Measurements from ENCODE around the gene GPSM1. TPM values are rescaled to one million over a fixed set of nuclear protein-coding genes. Genes with fewer than 3 reads are reported as not detected.

Gene GPSM1
- total and polyA plus RNA-seq, 9 of the 15 experiments (the other 6 are each of a cell fraction or from before 2014, with no cell fraction given): 0.04 to 14.2 (median 3.1) TPM

- Histone ChIP-seq H2AFZ (ENCODE audit: low read depth, low read length) (no peak overlapping the region), H3K9ac (ENCODE audit: insufficient read depth in 1 of 2, low read depth in 2 of 2, low read length in 2 of 2) (peak overlapping the region in 1 of 2 experiments; percentile 56; a peak in 1 of 4 replicates), H3K4me3 (no peak overlapping the region), H3K9me3 (replicated peaks; ENCODE audit: control insufficient read depth, insufficient read depth, low read depth, low read length) (peaks cover 12% of the 10 kb centered on the region), H3K4me2 (ENCODE audit: insufficient read depth, low read length) (no peak overlapping the region), H3K9me1 (ENCODE audit: control insufficient read depth, insufficient read depth, low read length) (no peaks in the 10 kb centered on the region), H4K20me1 (replicated peaks; ENCODE audit: control insufficient read depth, insufficient read depth, low read length) (no peaks in the 10 kb centered on the region; the same call in none of the 2 replicates), H3K27ac (ENCODE audit: extremely low read depth, low read depth, low read length) (no peak overlapping the region), H3K79me2 (ENCODE audit: control insufficient read depth, insufficient read depth, low read length) (no peaks in the 10 kb centered on the region), H3K36me3 (ENCODE audit: control insufficient read depth, insufficient read depth, low read length) (no peaks in the 10 kb centered on the region), H3K4me1 (replicated peaks in 1 of 2; ENCODE audit: control insufficient read depth in 2 of 2, insufficient read depth in 2 of 2, low read length in 2 of 2) (peaks cover 0 to 40% of the 10 kb centered on the region in 2 experiments; a peak in 2 of 5 replicates), H3K27me3 (ENCODE audit: control insufficient read depth in 2 of 2, insufficient read depth in 2 of 2, low read length in 2 of 2) (peaks cover 26 to 63% of the 10 kb centered on the region in 2 experiments)
- intact Hi-C loops (cut with micrococcal nuclease): no loop called here
- BruUV-seq (replicated peaks): no TSS peak
- 17% methylated on average over 20 of the region's 26 CpGs for WGBS (ENCODE audit: insufficient coverage, low coverage, missing lambda C conversion rate)
- DNase-seq (ENCODE audit: extremely low read depth in 1 of 4, low spot score in 3 of 4) (no peak), FAIRE-seq (no peak), ATAC-seq (no peak; the same call in 2 of the 3 replicates)
- no peak for TF ChIP-seq SNIP1 (IDR thresholded peaks at IDR 0.05; ENCODE audit: low read depth)
- no peak for TF ChIP-seq GABPA (tag; conservative IDR thresholded peaks at IDR 0.05; ENCODE audit: low read depth)
- TF ChIP-seq TBP (optimal IDR thresholded peaks at IDR 0.05; ENCODE audit: low read depth, low read length): no peak
- POLR2A ChIA-PET: no interaction called here
- CTCF ChIA-PET (ENCODE audit: low intra/inter-chr PET ratio): no interaction called here
- in situ Hi-C loops (cut with MboI): no loop called here
Observed at GRCh38 chr9:136297766-136298735, 29.3 kb upstream of the GPSM1 start.

- Histone ChIP-seq H3K27ac (ENCODE audit: extremely low read depth, low read depth, low read length) (no peak overlapping the region), H3K36me3 (ENCODE audit: control insufficient read depth, insufficient read depth, low read length) (no peaks in the 10 kb centered on the region), H3K9me1 (ENCODE audit: control insufficient read depth, insufficient read depth, low read length) (no peaks in the 10 kb centered on the region), H3K4me2 (ENCODE audit: insufficient read depth, low read length) (no peak overlapping the region), H3K27me3 (ENCODE audit: control insufficient read depth in 2 of 2, insufficient read depth in 2 of 2, low read length in 2 of 2) (peaks cover 27 to 70% of the 10 kb centered on the region in 2 experiments), H4K20me1 (replicated peaks; ENCODE audit: control insufficient read depth, insufficient read depth, low read length) (no peaks in the 10 kb centered on the region; the same call in none of the 2 replicates), H3K4me1 (replicated peaks in 1 of 2; ENCODE audit: control insufficient read depth in 2 of 2, insufficient read depth in 2 of 2, low read length in 2 of 2) (peaks cover 0 to 50% of the 10 kb centered on the region in 2 experiments; a peak in 2 of 5 replicates), H3K79me2 (ENCODE audit: control insufficient read depth, insufficient read depth, low read length) (no peaks in the 10 kb centered on the region), H3K9ac (ENCODE audit: insufficient read depth in 1 of 2, low read depth in 2 of 2, low read length in 2 of 2) (peak overlapping the region in 1 of 2 experiments; percentile 58; a peak in 2 of 4 replicates), H3K9me3 (replicated peaks; ENCODE audit: control insufficient read depth, insufficient read depth, low read depth, low read length) (peaks cover 2% of the 10 kb centered on the region; the same call in 1 of the 2 replicates), H3K4me3 (no peak overlapping the region), H2AFZ (ENCODE audit: low read depth, low read length) (no peak overlapping the region)
- in situ Hi-C loops (cut with MboI): no loop called here
- POLR2A ChIA-PET: no interaction called here
- intact Hi-C loops (cut with micrococcal nuclease): no loop called here
- ATAC-seq (no peak), DNase-seq (ENCODE audit: extremely low read depth in 1 of 4, low spot score in 3 of 4) (peak in 2 of 4 experiments; percentile 39 to 48), FAIRE-seq (no peak)
- CTCF ChIA-PET (ENCODE audit: low intra/inter-chr PET ratio): no interaction called here
- no TSS peak for BruUV-seq (replicated peaks)
- 11% methylated on average over 13 of the region's 18 CpGs for WGBS (ENCODE audit: insufficient coverage, low coverage, missing lambda C conversion rate)
- TF ChIP-seq LCOR (CRISPR knock-in tag; IDR thresholded peaks at IDR 0.05) (no peak), ZBTB49 (CRISPR knock-in tag; IDR thresholded peaks at IDR 0.05; ENCODE audit: borderline replicate concordance) (no peak), SNRNP70 (optimal IDR thresholded peaks at IDR 0.05; ENCODE audit: low read depth, low read length) (no peak), TAF1 (IDR thresholded peaks at IDR 0.05; ENCODE audit: control insufficient read depth, extremely low read depth, insufficient read depth, low read length, severe bottlenecking) (no peak), BHLHE40 (IDR thresholded peaks at IDR 0.05; ENCODE audit: low read length) (no peak), HDAC3 (IDR thresholded peaks at IDR 0.05; ENCODE audit: borderline replicate concordance, partially characterized antibody) (no peak), ZNF561 (CRISPR knock-in tag; conservative IDR thresholded peaks at IDR 0.05) (no peak), OTX1 (CRISPR knock-in tag; IDR thresholded peaks at IDR 0.05) (no peak), ZNF146 (CRISPR knock-in tag; IDR thresholded peaks at IDR 0.05; ENCODE audit: unreplicated experiment) (no peak), MEIS2 (IDR thresholded peaks at IDR 0.05; ENCODE audit: partially characterized antibody) (no peak)
Observed at GRCh38 chr9:136299116-136299515, 28.2 kb upstream of the GPSM1 start.

All from K562 (cell line).